GM03348 (cell line): Measurements from ENCODE around the gene PTN.

ENCODE experiments used
- DNase-seq: peaks from one replicate; pipeline ENCODE4 v3.0.0; 2012; ENCODE audit warnings: low spot score

Gene PTN

GRCh38 chr7:137343281-137343841 lies at the start of gene PTN:
Gene PTN, minus strand, starts transcription at chr7:137343733. Its CDS starts 88,760 bp downstream, at chr7:137254973.
- DNase-seq = peak; percentile 67

- DNase-seq = no peak
Measured at GRCh38 chr7:137390076-137390475, 46.5 kb upstream of the PTN start.

- DNase-seq = no peak
Measured at GRCh38 chr7:137388916-137389315, 45.4 kb upstream of the PTN start.

GRCh38 chr7:137386966-137387365 lies 43.4 kb upstream of the PTN start:
- DNase-seq = no peak

- no peak for DNase-seq
Measured at GRCh38 chr7:137381045-137381444, 37.5 kb upstream of the PTN start.

DNA sequence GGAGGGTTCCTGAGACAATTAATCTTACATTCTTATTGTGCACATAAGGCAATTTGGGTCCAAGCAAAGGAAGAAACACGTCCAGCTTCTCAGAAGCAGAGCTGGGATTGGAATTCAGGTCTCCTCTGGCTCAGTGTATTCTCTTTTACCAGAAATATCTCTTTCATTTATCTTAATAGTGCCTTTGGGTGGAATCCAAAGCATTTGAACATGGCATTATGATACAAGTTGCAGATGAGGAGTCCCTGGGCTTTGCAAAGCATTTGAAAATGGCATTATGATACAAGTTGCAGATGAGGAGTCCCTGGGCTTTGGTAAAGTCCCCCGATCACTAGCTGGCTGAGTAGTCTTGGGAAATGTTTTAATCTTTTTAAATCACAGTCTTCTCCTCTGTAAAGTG lies 30.0 kb upstream of the PTN start:
- no peak for DNase-seq

GRCh38 chr7:137371616-137372015 lies 28.1 kb upstream of the PTN start:
- no peak for DNase-seq

DNA sequence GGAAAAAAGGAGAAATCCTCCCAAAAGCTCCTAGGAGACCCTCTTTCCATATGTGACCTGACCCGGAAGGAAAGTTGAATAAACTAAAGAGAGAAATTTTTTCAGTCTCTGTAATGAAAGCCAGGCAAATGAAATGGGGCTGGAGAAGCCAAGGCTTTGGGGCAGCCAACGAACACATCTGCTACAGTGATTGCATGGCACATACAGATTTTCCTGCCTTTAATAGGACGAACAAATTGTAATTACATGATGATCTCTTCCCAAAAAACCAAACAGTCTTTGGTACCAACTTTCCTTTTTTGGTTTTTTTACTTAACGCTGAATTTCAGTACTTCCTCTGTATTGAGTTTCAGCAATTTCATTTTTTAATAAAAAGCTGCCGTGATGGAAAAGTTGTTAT lies 23.5 kb upstream of the PTN start:
- DNase-seq = no peak

- no peak for DNase-seq
Measured at GRCh38 chr7:137363683-137364082, 20.1 kb upstream of the PTN start.

- no peak for DNase-seq
Measured at GRCh38 chr7:137360087-137360679, 16.6 kb upstream of the PTN start.

DNA sequence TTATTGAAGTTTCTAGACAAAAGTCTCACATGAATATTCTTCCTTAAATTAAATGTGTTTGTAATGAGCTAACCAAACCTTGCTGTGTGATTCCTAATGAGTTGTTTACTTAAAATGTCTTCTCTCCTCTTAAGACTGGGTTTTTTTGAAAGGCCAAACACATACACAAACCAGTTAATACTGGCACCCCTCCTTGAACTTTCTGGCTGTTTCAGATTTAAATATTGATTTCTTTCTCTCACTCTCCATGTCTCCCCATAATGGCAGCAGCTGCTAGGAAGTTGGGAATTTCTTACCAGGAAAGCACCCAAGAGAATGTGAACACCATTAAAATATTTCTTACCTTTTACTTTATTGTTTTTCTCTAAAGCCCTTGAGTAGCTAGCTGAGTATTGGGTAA lies 11.4 kb upstream of the PTN start:
- DNase-seq = no peak

GRCh38 chr7:137354396-137354795 lies 10.9 kb upstream of the PTN start:
- DNase-seq = no peak

DNA sequence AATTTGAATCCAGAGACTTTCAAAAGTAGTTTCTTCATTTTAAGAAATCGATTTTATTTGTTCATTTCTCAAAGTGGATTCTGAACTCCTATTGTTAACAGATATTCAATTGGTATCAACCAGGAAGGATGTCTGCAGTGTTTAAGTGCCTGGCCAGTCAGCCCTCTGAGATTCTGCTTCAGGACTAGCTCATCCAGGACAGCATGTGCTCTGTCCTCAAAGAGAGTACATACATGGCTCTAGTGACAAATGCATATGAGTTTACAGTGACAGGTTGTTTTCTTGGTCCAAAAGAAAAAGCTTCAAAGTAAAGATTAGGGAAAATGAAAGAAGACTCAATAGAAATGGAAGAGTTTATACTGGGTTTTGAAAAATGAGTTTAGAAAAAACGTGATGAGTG lies 8.4 kb upstream of the PTN start:
- no peak for DNase-seq

DNA sequence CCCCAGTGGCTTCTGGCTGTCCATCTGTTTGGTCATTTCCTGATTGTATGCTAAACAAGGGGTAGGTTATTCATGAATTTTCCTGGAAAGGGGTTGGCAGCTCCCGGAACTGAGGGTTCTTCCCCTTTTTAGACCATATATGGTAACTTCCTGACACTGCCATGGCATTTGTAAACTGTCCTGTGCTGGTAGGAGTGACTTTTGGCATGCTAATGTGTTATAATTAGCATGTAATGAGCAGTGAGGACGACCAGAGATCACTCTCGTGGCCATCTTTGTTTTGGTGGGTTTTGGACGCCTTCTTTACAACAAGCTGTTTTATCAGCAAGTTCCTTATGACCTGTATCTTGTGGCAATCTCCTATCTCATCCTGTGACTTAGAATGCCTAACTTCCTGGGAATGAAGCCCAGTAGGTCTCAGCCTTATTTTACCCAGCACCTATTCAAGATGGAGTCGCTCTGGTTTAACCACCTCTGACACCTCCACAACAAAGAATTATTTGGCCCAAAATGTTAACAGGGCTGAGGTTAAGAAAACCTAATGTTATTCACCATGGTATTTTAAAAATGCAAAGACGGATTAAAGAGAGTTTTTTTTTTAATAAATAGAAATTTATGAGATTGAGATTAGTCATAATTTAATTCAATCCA lies 2.4 kb upstream of the PTN start:
- DNase-seq = no peak

GRCh38 chr7:137342828-137343261 lies 688 bp downstream of the PTN start:
- no peak for DNase-seq

DNA sequence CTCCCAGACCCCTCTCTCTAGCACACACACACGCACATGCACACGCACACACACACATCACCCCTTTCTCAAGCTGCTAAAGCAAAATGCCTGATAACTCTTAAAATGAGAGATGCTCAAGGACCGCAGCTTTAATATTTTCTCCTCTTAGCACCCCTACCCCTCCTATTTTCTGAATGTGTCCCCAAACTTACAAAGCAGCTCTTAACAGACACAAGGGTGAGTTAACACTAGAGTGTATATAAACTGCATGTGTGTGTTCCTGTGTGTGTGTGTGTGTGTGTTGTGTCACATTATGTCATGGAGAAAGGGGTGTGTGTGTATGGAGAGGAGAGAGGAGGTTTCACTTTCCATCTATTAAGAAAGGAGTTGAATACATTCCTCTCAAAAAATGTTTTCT lies 1.3 kb downstream of the PTN start:
- DNase-seq = no peak

DNA sequence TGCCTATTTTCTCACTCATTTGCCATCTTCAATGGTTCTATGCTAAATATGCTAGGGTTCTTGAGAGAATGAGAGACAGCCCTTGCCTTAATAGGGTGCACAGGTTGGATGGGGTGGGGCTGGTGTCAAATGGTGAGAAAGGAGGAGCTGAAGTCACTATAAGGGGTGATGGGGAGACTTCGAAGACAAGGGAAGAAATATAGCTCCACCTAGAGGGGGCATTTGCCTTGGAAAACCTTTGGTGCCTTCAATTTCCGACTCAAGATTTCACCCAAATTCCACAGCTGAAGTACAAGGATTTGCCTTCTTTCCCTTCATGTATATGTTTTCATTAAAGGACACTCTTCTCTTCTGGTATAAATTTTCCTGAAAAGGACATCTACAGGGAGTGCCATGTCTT lies 5.6 kb downstream of the PTN start:
- no peak for DNase-seq

- DNase-seq = no peak
Measured at GRCh38 chr7:137335814-137336213, 7.7 kb downstream of the PTN start.

GRCh38 chr7:137331378-137331777 lies 12.2 kb downstream of the PTN start:
- peak; percentile 13 for DNase-seq

DNA sequence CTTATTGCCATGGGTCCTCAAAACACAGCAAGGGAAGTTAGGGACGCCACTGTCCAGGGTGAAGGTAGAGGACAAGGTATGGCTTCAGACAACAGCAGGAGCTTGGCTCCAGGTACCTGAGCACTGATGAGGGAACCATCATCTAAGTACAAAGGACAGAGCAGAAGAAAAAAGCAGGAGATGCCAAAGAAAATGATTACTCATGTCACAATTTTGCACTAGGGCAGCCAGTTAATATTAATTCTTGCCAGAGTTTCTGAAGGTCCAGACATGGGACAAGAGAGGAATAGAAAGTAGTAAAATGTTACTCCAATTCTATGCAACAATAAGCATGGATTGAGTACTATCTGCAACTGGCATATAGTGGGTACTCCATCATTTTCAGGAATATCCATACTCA lies 14.1 kb downstream of the PTN start:
- DNase-seq = no peak

GRCh38 chr7:137328373-137329120 lies 15.0 kb downstream of the PTN start:
- DNase-seq = no peak

- DNase-seq = no peak
Measured at GRCh38 chr7:137325927-137326326, 17.6 kb downstream of the PTN start.
